GM23338 (cell line): ENCODE results near the gene ERI3.

ENCODE experiments used
- CTCF ChIP-seq, 2 experiments: fragments of 200-600 bp in 1 of 2; sonication (generic) in 1 of 2; conservative IDR thresholded peaks; 2 replicates each; pipeline versions ENCODE4 v1.5.1 to v1.6.1; 2016 to 2017; ENCODE audit warnings: antibody characterized with exemption in 2 of 2, low read depth in 2 of 2, mild to moderate bottlenecking in 2 of 2, moderate library complexity in 1 of 2
- EZH2 ChIP-seq: fragments of 200-600 bp; sonication (generic); IDR thresholded peaks from one replicate; pipeline ENCODE4 v1.8.0; 2017; ENCODE audit warnings: antibody characterized with exemption, mild to moderate bottlenecking, low read depth; ENCODE audit not compliant: unreplicated experiment

- TF ChIP-seq EZH2, result no peak
- no peak for TF ChIP-seq CTCF (conservative IDR thresholded peaks at IDR 0.05; ENCODE audit: low read depth in 2 of 2)
Measured at GRCh38 chr1:44223187-44223610, 131.9 kb downstream of the ERI3 start.
